DMS114 treated with DMSO at 0.1 percent for 48 hours (cell line): ENCODE results near the gene FSTL4.
"Not testable (repeated sequence)": the region's sequence is repeated elsewhere in the genome, so short reads cannot be mapped to it uniquely, and the experiment has no call there.

Experiments used
- DNase-seq: peaks from one replicate; lab custom pipeline; 2025; ENCODE audit not compliant: unreplicated experiment; lab: John Stamatoyannopoulos, UW

FSTL4 gene

DNA sequence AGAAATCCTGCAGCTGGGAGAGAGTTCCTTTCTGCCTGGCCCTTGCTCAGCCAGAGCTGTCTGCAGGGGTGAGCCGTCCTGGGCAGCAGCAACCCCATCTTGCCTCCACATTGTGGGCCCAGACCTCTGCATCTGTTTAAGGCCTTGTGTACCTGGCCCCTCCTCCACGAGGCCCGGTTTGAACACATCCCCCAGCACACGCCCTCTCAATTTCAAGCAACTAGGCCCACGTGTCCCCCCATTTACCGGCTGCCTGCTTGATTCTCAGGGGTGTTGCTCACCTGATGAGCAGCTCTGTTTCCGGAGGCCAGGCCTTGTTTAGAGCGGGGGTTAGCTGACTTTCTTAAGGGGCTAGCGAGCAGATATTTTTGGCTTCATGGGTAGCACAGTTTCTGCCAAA is 378.7 kb downstream of the FSTL4 start:
- DNase-seq = no peak

DNA sequence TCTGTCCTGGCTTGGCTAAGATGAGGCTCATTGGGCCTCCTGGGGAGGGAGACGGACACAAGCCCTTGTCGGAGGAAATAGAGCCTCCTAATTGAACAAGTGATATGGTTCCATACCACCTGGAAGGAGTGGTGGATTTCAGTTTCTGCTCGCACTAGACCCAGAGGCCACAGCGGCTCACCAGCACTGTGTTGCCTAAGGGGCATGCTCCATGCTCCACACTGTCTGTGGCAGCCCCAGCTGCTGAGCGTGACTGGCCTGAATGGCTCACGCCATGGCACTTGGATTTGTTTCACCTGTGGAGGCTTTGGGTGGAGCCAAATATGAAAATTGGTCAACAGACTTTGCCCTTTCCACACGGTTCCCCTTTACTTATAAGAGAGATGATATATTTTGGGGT is 379.4 kb downstream of the FSTL4 start:
- DNase-seq = no peak

DNA sequence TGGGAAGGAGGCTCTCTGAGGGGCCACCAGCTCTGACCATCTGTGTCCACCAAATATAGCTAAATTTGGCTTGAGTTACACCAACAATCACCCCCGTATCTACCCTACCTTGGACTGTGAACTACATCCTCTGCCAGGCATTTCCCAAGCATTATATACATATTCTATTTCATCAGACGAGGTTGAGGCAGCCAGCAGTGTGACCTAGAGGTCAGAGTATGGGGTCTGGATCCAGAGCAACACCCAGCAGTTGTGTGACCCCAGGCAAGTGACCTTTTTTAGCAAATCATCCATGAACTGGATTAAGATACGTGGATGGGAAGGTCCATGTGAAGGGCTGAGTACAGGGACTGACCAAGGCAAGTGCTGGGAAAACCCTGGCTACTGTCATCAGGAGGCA is 379.9 kb downstream of the FSTL4 start:
- DNase-seq = no peak

DNA sequence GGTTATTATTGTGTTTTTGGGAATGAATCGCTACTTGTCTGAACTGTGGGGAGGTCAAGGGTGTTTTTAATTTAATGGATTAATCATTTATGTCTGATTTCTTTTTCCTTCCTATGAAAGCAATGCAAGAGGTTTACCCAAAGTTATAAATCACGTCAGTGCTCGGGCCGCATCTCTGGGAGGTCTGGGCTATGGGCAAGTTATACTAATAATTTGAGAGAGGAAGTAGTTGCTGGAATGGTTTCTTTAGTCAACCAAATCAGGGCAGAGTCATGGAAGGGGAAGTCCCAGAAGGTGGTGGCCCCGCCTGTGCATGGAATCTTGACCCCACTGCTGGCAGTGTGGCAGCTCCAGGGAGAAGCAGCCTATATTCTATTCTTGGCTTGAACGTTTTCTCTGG is 380.3 kb downstream of the FSTL4 start:
- no peak for DNase-seq

DNA sequence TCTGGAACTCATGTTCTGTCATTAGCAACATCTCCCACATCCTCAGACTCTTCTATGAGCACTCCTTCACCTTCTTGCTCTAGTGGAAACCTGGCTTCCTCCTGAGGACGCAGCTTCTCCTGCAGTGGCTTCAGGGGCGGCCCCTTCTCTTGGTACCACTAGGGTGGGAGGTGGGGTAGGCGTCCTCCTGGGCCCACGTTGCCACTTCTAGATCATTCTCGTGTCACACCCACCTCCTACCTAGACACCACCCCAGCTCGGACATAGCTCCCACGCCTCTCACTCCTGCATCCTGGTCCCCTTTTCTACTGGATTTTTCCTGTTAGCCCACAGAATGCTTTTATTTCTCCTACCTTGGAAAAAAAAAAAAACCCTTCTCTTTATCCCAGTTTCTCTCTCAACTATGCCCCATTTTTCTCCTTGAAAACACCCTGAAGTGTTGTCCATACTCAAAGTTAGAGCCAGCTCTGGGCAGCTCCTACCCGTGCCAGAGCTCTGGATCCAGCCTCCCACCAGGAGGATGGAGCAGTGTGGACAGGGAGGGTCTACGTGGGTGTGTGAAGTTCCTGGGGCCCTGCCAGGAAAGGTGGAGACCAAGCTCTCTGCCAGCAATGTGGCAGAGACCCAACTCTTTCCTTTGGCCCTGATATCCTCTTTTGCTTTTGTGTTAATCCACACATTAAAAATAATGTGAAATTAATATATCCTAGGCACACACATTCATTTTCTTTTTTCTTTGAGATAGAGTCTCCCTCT is 381.3 kb downstream of the FSTL4 start:
- no peak for DNase-seq

DNA sequence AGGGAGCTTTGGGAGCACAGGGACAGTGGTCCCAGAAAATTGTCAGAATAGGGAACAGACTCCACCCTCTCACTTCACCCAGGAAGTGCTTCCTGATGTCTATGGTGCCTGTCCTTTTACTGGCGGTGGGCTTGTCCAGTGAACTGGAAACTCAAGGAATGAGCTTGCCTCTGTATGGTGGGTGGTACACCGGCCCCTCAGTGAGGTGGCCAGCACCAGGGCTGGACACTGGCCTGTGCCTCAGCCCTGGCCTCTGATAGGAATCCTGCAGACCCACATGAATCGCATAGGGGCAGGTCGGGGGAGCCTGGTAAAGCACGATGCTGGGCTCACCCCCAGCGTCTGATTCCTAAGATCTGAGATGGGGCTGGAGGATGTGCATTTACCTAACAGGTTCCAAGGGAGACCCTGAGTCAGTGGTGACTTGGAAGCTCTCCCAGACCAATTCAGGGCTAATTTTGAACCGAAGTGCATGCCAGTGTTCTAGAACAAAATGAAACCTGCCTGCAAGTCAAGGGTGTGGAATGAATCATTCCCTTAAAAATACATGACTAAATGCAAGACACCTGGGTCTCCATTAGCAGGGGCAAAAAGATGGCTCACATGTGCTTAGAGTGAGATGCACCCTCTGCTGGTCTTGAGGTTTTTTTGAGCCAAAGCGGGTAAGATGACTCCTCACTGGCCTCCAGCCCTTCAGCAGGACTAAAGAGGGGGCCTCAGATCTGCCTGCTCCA is 382.2 kb downstream of the FSTL4 start:
- no peak for DNase-seq

DNA sequence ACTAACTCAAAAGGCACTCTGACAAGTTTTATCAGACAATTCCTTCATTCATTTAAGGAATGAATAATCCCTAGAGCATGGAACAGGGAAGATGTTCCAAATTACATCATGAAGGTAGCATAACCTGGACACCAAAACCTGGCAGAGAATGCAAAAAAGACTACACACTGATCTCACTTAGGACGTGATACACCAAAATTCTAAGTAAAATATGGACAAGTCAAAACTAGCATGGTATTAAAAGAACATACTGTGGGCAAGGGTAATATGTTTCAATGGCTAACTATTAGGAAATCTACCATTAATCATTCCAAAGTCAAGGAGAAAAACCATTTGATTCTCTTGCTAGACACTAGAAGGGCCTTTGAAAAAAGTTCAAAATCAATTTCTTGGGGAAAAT is 384.0 kb downstream of the FSTL4 start:
- no peak for DNase-seq

DNA sequence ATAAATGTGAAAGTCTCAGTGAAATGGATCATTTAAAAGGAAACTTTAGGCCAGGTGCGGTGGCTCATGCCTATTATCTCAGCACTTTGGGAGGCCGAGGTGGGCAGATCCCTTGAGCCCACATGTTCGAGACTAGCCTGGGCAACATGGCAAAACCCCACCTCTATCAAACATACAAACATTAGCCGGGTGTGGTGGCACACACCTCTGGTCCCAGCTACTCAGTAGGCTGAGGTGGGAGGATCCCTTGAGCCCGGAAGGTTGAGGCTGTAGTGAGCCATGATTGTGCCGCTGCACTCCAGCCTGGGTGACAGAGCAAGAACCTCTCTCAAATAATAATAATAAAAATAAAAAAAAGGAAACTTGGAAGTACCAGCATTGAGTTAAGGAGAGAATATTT is 384.4 kb downstream of the FSTL4 start:
- DNase-seq = no peak

DNA sequence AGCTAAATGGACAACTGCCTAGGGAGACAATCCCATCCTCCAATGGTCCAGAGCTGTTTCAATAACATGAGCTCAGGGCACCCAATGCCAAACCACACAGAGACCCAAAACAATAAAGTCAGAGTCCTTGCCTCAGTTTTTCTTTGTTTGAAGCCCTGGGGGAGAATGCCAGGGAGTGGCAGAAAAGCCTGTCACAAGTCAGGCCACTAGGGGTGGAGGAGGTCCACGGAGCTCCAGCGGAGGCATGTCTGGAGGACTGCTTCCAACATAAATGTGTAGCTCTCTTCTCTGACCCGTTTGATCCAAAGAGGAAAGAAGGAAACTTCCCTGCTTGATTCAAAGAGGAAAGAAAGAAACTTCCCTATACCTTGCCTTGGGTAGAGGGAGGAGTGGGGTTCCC is 385.3 kb downstream of the FSTL4 start:
- DNase-seq = no peak

DNA sequence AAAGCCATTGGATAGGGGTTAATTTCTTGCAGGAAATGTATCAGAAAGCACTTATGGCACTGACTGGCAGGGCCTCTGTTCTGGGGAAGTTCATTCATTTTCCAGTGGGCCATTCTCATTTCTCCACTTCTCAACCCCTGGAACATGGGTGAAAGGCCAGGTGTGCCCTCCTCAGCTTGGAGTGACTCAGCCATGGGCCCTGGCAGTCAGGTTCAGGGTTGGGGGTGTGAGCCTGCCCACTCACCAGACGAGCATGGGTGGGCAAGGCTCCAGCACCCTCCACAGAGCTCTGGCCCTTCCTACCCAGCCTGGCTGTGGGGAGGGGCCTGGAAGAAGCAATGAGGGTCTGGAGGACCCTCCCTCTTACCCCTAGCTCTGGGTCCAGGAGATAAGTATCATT is 386.2 kb downstream of the FSTL4 start:
- no peak for DNase-seq

DNA sequence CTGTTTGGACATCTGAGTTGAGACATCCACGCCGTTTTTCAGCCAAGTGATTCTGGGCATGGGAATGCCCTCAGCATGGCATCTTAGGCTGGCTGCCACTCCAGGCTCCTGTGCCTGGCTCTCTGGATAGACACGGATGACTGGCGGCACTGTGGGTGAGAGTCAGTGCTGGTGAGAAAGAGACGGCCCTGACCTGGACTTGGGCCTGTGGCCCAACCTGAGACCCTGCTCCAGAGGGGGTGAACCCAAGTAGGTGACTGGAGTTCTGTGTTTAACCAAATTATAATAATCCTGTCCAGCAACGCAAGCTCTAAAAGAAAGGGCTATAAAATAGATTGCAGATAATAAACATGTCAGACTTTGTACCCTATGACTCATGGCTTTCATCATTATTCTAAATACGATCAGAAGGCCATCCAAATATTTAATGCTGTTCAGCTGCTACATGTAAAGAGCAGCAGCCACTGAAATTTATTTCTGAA is 386.6 kb downstream of the FSTL4 start:
- DNase-seq = no peak

DNA sequence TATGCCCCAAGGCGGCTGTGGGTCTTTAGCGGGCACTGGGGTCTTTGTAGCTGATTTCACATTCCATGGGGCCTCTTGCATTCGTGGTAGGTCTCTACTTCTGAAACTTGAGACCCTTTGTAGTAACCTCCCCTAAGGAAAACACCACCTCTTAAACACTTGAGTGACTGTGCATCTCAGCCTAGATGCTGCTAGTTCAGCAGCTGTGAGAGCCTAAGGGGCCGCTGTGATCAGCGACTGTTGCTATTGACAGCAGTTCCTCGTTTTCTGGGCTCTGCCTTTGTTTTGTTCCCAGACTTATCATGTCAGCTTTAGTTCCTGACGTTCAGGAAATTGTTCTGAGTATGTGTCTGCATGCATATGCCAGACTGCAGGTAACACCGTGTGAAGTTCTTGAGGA is 389.4 kb downstream of the FSTL4 start:
- DNase-seq = no peak

DNA sequence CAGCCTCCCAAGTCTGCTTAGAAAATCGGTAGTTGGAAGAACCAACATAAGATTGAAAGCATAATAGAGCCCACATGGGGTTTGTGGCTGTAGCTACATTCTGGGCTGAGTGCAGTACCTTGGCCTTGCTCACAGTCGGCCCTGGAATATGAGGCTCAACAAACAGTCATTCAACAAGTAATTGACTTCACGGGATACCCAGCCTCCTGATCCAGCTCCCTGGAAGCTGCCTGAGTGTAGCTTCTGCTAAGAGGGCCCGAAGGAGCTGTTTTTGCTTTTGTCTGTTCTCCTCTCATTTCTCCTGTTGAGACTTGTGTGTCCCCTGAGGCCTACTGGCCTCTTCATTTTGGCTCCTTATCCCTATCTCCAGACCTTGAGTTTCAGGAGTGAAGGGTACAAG is 389.8 kb downstream of the FSTL4 start:
- no peak for DNase-seq

DNA sequence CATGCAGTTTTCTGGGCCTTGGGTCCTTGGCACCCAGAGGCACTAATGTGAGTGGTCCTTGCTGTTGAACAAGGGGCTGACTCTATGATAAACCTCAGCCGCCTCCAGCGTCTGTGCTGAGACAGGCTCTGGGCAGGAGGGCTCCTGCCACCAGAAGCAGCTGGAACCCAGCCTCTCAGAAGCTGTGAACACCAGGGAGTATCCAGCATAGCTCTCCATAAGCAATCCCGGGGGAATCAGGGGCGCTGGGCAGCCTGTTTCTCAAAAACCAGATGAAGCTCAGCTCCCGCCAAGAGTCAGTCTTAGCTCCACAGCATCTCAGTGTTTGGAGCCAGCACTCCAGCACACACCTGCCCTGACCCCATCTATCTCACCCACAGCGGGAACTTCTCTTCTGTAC is 390.3 kb downstream of the FSTL4 start:
- DNase-seq = no peak

DNA sequence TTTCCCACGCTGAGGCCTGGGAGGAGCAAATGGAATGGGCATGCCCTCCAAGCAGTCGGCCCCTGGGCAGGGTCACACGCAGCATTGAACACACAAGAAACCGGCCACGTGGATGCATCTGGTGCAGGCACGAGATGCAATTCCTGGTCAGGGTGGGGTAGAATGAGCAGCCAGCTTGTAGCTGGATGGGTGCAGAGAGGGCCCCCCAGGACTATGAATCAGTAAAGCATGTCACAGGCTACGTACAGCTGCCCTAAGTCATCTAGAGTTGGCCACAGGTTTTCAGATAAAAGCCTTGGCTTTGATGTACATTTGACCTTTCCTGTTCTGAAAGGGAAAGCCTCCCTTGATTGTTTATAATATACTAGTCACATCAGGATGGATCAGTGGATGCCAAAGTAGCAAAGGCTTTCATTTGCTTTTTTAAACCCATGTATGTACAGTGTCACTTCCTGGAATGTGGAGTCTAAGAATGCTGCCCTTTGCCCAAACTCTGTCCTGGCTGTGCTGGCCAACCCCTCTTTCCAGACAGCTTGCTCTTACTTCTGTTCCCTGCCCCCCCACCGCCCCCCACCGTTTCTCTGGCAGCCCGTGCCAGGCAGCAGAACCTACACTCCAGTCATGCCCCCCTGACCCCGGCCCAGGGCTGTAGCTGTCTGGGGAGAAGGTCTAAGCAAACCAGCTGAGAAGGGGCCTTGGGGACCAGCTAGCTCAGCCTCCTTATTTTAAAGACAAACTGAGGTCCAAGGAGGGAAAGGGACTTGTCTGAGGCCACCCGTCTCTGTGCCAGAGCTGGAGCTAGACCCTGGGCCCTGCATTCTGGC is 391.3 kb downstream of the FSTL4 start:
- DNase-seq = no peak

DNA sequence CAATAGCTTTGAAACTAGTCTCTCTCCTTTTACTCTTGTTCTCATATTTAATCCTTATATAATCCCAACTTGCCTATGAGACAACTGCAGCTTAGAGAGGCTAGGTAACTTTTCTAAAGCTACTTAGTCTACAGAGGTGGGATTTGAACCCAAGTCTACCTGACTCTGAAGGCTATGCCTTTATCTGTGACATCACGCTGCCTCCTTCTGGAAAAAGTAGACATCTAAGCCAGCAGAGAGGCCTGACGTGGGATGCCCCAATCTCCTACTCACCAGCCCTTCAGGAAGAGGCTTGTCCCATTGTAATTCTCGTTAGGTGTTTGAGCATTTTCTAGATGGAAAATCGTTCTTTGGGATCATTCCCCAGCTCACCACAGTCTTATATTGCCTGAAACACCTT is 393.0 kb downstream of the FSTL4 start:
- DNase-seq = no peak

DNA sequence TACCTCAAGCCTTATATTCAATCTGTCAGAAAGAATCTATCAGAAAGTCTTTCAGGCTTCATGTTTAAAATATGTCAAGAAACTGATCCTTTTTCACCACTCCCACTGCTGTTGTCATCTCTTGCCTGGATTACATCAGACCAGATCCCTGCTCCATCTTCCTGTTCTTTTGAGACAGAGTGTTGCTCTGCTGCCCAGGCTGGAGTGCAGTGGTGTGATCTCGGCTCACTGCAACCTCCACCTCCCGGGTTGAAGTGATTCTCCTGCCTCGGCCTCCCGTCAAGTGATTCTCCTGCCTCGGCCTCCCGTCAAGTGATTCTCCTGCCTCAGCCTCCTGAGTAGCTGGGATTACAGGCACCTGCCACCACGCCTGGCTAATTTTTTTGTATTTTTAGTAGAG is 396.2 kb downstream of the FSTL4 start:
- not testable (repeated sequence) for DNase-seq

DNA sequence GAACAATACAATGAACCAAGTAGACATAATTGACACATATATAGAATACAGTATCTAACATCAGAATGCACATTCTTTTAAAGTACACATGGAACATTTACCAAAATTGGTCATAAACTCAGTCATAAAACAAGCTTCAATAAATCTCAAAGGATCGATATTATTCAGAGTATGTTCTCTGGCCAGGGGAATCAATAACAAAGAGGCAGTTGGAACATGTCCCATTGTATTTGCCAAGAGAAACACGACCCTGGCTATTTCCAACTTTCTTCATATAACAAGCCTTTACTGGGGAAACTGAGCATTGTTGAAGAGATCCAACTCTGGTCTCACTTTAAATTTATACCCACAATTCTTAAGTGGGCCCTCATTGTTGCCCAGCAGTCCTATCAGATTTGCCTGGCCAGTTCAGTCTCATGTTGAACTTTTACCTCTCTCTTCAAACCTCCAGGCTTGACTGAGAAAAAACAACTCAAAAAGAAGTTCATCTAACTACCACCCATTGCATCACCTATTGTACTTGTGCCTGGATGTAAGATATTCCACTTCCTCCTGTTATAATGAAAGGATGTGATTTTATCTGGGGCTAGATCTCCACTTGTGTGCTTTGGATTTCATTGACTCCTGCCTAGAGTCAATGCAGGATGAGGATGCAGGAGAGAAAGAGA is 398.1 kb downstream of the FSTL4 start:
- DNase-seq = no peak

DNA sequence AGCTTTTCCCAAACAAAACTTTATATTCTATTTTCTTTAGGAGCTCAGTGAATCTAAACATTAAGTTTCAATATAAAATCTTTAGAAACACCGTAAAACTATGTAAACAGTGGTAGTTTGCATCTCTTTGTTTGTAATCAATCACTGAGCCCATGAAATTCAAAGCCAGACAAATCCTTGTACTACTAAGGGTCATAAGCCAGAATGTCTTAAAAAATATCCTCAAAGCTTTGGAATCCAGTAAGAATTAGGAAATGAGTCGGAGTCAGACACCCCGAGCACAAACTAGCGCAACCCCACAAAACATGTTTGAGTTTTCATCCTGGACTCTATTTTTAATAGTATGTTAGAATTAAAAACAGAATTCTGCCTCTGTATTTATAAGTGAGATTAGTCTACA is 406.7 kb downstream of the FSTL4 start:
- DNase-seq = no peak

DNA sequence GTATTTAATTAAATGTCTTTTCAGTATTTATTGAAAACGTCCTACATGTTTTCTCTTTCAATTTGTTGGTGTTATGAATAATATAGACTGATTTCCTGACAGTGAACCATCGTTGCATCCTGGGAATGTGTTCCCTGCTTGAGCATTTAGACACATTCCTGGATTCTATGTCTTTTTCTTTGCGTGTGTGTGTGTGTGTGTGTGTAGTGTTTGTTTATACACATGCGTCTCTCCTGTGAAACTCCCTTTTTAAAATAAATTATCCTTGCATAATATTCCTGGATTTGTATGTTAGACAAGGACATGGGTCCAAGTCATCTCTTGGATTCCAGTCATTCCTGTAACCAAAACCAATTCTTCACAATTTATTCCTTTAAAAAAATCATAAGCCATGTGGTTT is 407.1 kb downstream of the FSTL4 start:
- no peak for DNase-seq
